A549 (cell line): ENCODE data around the gene ST6GALNAC5.
A peak's percentile ranks its signal among the peaks of the same experiment; 100 is the strongest.

ENCODE experiments used
- CTCF ChIP-seq: fragments of >200 bp; sonication (Bioruptor Twin); formaldehyde crosslinking; IDR thresholded peaks from 3 replicates; pipeline ENCODE4 v1.5.1; 2016
- EHMT2 ChIP-seq: fragments of 200-600 bp; sonication (generic); IDR thresholded peaks from 2 replicates; pipeline ENCODE4 v1.6.1; 2016; ENCODE audit warnings: antibody characterized with exemption, low read depth, mild to moderate bottlenecking, moderate library complexity
- HOXB5 ChIP-seq: fragments of 250-450 bp; sonication (Bioruptor Pico); IDR thresholded peaks from 2 replicates; pipeline ENCODE4 v1.5.0; 2020; ENCODE audit warnings: mild to moderate bottlenecking, moderate library complexity
- NFE2L2 ChIP-seq: fragments of 150-350 bp; conservative IDR thresholded peaks from 2 replicates; pipeline ENCODE4 v1.6.1; 2014; ENCODE audit warnings: low read length
- NR3C1 ChIP-seq: fragments of >200 bp; sonication (Bioruptor Twin); formaldehyde crosslinking; IDR thresholded peaks from 3 replicates; pipeline ENCODE4 v1.6.1; 2017
- PBX3 ChIP-seq: IDR thresholded peaks from 2 replicates; pipeline ENCODE4 v1.6.1; 2012
- POLR2A ChIP-seq: IDR thresholded peaks from 2 replicates; pipeline ENCODE4 v1.6.1; 2012; ENCODE audit warnings: mild to moderate bottlenecking, low read length
- RAD21 ChIP-seq, 2 experiments: fragments of >200 bp in 1 of 2; sonication (Bioruptor Twin) in 1 of 2; formaldehyde crosslinking in 1 of 2; IDR thresholded peaks in 1 of 2; conservative IDR thresholded peaks in 1 of 2; 2 replicates in 1 of 2; 3 replicates in 1 of 2; pipeline ENCODE4 v1.6.1; 2012 to 2018; ENCODE audit warnings: inconsistent platforms in 1 of 2
- REST ChIP-seq: fragments of 200-600 bp; sonication (generic); IDR thresholded peaks from 2 replicates; pipeline ENCODE4 v1.6.1; 2016; ENCODE audit warnings: antibody characterized with exemption, mild to moderate bottlenecking, moderate library complexity
- USF2 ChIP-seq: fragments of 450-650 bp; IDR thresholded peaks from 2 replicates; pipeline ENCODE4 v1.6.1; 2014; ENCODE audit warnings: antibody characterized with exemption
- ZFP36 ChIP-seq: fragments of 450-650 bp; IDR thresholded peaks from 2 replicates; pipeline ENCODE4 v1.6.1; 2014; ENCODE audit warnings: borderline replicate concordance; ENCODE audit not compliant: partially characterized antibody

GRCh38 chr1:77031106-77031662 is 163.9 kb downstream of the ST6GALNAC5 start:
- TF ChIP-seq USF2 (no peak), ZFP36 (no peak), CTCF (no peak), NFE2L2 (no peak), POLR2A (no peak), REST (no peak), EHMT2 (no peak), PBX3 (no peak), NR3C1 (no peak), HOXB5 (CRISPR knock-in tag) (no peak), RAD21 (conservative IDR thresholded peaks at IDR 0.05 in 1 of 2, IDR thresholded peaks at IDR 0.05 in 1 of 2) (peak; percentile 35 to 60; a peak in 4 of 5 replicates)
